ENCODE measurements around the gene SACM1L. TPM values are rescaled to one million over a fixed set of nuclear protein-coding genes. Genes with fewer than 3 reads are reported as not detected.

SACM1L gene
- total RNA-seq, 2 experiments from 2014 or later = 44.9 to 51.0 TPM

- Mint-ChIP-seq H3K9me3 (peaks cover 7% of the 10 kb centered on the region), H3K27me3 (ENCODE audit: low read depth) (no peaks in the 10 kb centered on the region), H3K4me1 (ENCODE audit: low read depth) (peaks cover 10% of the 10 kb centered on the region), H3K4me3 (no peak overlapping the region), H3K27ac (no peak overlapping the region), H3K36me3 (ENCODE audit: low read depth) (peaks cover 9% of the 10 kb centered on the region)
- intact Hi-C loops (cut with micrococcal nuclease) = no loop called here
- CTCF ChIA-PET = interaction anchor here (0.6 to 4.3 kb wide), 8 partner anchors 63 to 444 kb away, joined by 3 to 58 read pairs (median 4); no protein-coding TSS in a partner anchor
- DNase-seq = no peak
Observed at GRCh38 chr3:45654397-45654944, 34.7 kb upstream of the SACM1L start.

- H3K9me3 Mint-ChIP-seq = no peaks in the 10 kb centered on the region
- H3K4me1 Mint-ChIP-seq (ENCODE audit: low read depth) = peaks cover 15% of the 10 kb centered on the region
- peaks cover 2% of the 10 kb centered on the region for H3K36me3 Mint-ChIP-seq (ENCODE audit: low read depth)
- no peak overlapping the region for H3K4me3 Mint-ChIP-seq
- CTCF ChIA-PET = interaction anchor here (0.7 to 4.3 kb wide), 22 partner anchors 8 to 616 kb away, joined by 3 to 58 read pairs (median 4); partner anchors contain the start of gene LIMD1
- no peak for DNase-seq
- no peak overlapping the region for H3K27ac Mint-ChIP-seq
- no peaks in the 10 kb centered on the region for H3K27me3 Mint-ChIP-seq (ENCODE audit: low read depth)
- intact Hi-C loops (cut with micrococcal nuclease) = loop anchor here (1.0 to 5.0 kb wide), 3 partner anchors 63 to 145 kb away; no protein-coding TSS in a partner anchor
Observed at GRCh38 chr3:45655906-45656305, 33.3 kb upstream of the SACM1L start.

- DNase-seq = peak; percentile 95
- Mint-ChIP-seq H3K4me3 (no peak overlapping the region), H3K9me3 (no peaks in the 10 kb centered on the region), H3K36me3 (ENCODE audit: low read depth) (no peaks in the 10 kb centered on the region), H3K27me3 (ENCODE audit: low read depth) (no peaks in the 10 kb centered on the region), H3K27ac (no peak overlapping the region), H3K4me1 (ENCODE audit: low read depth) (peaks cover 15% of the 10 kb centered on the region)
- intact Hi-C loops (cut with micrococcal nuclease) = loop anchor here (1.0 to 5.0 kb wide), 3 partner anchors 63 to 145 kb away; no protein-coding TSS in a partner anchor
- CTCF ChIA-PET = interaction anchor here (0.7 to 4.3 kb wide), 26 partner anchors 9 to 617 kb away, joined by 3 to 58 read pairs (median 4); partner anchors contain the start of gene LIMD1
Observed at GRCh38 chr3:45656575-45657363, 32.4 kb upstream of the SACM1L start.

GRCh38 chr3:45657853-45658252 is 31.3 kb upstream of the SACM1L start:
- intact Hi-C loops (cut with micrococcal nuclease) = loop anchor here (5.0 kb wide), 1 partner anchor 131 kb away; no protein-coding TSS in a partner anchor
- no peaks in the 10 kb centered on the region for H3K27me3 Mint-ChIP-seq (ENCODE audit: low read depth)

GRCh38 chr3:45659661-45660566 is 29.3 kb upstream of the SACM1L start:
- CTCF ChIA-PET = interaction anchor here (0.6 to 3.7 kb wide), 66 partner anchors 9 to 1810 kb away, joined by 3 to 71 read pairs (median 4); partner anchors contain the start of genes LIMD1 and SACM1L
- Mint-ChIP-seq H3K4me1 (ENCODE audit: low read depth) (peaks cover 17% of the 10 kb centered on the region), H3K36me3 (ENCODE audit: low read depth) (no peaks in the 10 kb centered on the region), H3K9me3 (no peaks in the 10 kb centered on the region), H3K27me3 (ENCODE audit: low read depth) (no peaks in the 10 kb centered on the region), H3K4me3 (no peak overlapping the region), H3K27ac (peak overlapping the region; percentile 20)
- DNase-seq = peak; percentile 45
- intact Hi-C loops (cut with micrococcal nuclease) = loop anchor here (1.0 to 10.0 kb wide), 3 partner anchors 133 to 705 kb away; no protein-coding TSS in a partner anchor

More at GRCh38 chr3:45657853-45658252, 31.3 kb upstream of the SACM1L start:
- Mint-ChIP-seq H3K27ac (no peak overlapping the region), H3K4me1 (ENCODE audit: low read depth) (peaks cover 15% of the 10 kb centered on the region), H3K9me3 (no peaks in the 10 kb centered on the region), H3K4me3 (no peak overlapping the region), H3K36me3 (ENCODE audit: low read depth) (no peaks in the 10 kb centered on the region)
- CTCF ChIA-PET = interaction anchor here (0.9 to 4.3 kb wide), 6 partner anchors 9 to 616 kb away, joined by 3 to 58 read pairs (median 8); no protein-coding TSS in a partner anchor
- DNase-seq = no peak

GRCh38 chr3:45660567-45660901 is 28.7 kb upstream of the SACM1L start:
- intact Hi-C loops (cut with micrococcal nuclease) = loop anchor here (10.0 kb wide), 1 partner anchor 704 kb away; no protein-coding TSS in a partner anchor
- H3K4me3 Mint-ChIP-seq = no peak overlapping the region
- CTCF ChIA-PET = interaction anchor here (0.6 to 3.7 kb wide), 49 partner anchors 9 to 1810 kb away, joined by 3 to 71 read pairs (median 5); partner anchors contain the start of genes LIMD1 and SACM1L
- peaks cover 23% of the 10 kb centered on the region for H3K4me1 Mint-ChIP-seq (ENCODE audit: low read depth)
- no peaks in the 10 kb centered on the region for H3K36me3 Mint-ChIP-seq (ENCODE audit: low read depth)
- no peaks in the 10 kb centered on the region for H3K27me3 Mint-ChIP-seq (ENCODE audit: low read depth)
- no peak overlapping the region for H3K27ac Mint-ChIP-seq
- DNase-seq = no peak
- H3K9me3 Mint-ChIP-seq = no peaks in the 10 kb centered on the region

- no peaks in the 10 kb centered on the region for H3K9me3 Mint-ChIP-seq
- peak; percentile 83 for DNase-seq
- CTCF ChIA-PET = interaction anchor here (0.5 to 1.5 kb wide), 3 partner anchors 39 to 165 kb away, joined by 3 to 7 read pairs (median 4); no protein-coding TSS in a partner anchor
- H3K36me3 Mint-ChIP-seq (ENCODE audit: low read depth) = peaks cover 18% of the 10 kb centered on the region
- no peaks in the 10 kb centered on the region for H3K27me3 Mint-ChIP-seq (ENCODE audit: low read depth)
- peak overlapping the region; percentile 84 for H3K4me3 Mint-ChIP-seq
- intact Hi-C loops (cut with micrococcal nuclease) = loop anchor here (2.0 to 10.0 kb wide), 5 partner anchors 72 to 700 kb away; no protein-coding TSS in a partner anchor
- peaks cover 57% of the 10 kb centered on the region for H3K4me1 Mint-ChIP-seq (ENCODE audit: low read depth)
- peak overlapping the region; percentile 88 for H3K27ac Mint-ChIP-seq
Observed at GRCh38 chr3:45664578-45664977, 24.6 kb upstream of the SACM1L start.

GRCh38 chr3:45665101-45665572 is 24.1 kb upstream of the SACM1L start:
- Mint-ChIP-seq H3K27ac (peak overlapping the region; percentile 88), H3K4me1 (ENCODE audit: low read depth) (peaks cover 52% of the 10 kb centered on the region), H3K36me3 (ENCODE audit: low read depth) (peaks cover 23% of the 10 kb centered on the region), H3K4me3 (peak overlapping the region; percentile 84), H3K27me3 (ENCODE audit: low read depth) (no peaks in the 10 kb centered on the region), H3K9me3 (no peaks in the 10 kb centered on the region)
- intact Hi-C loops (cut with micrococcal nuclease) = loop anchor here (2.0 to 10.0 kb wide), 10 partner anchors 72 to 700 kb away; partner anchors contain the start of gene TMEM158
- DNase-seq = peak; percentile 82
- CTCF ChIA-PET = interaction anchor here (1.5 kb wide), 2 partner anchors 38 to 154 kb away, joined by 4 to 7 read pairs; no protein-coding TSS in a partner anchor

GRCh38 chr3:45666757-45667431 is 22.3 kb upstream of the SACM1L start:
- peak; percentile 35 for DNase-seq
- no peaks in the 10 kb centered on the region for H3K9me3 Mint-ChIP-seq
- H3K27me3 Mint-ChIP-seq (ENCODE audit: low read depth) = no peaks in the 10 kb centered on the region
- no peak overlapping the region for H3K4me3 Mint-ChIP-seq
- peak overlapping the region; percentile 37 for H3K27ac Mint-ChIP-seq
- CTCF ChIA-PET = interaction anchor here (1.0 to 2.0 kb wide), 6 partner anchors 8 to 630 kb away, joined by 3 to 11 read pairs (median 3); no protein-coding TSS in a partner anchor
- intact Hi-C loops (cut with micrococcal nuclease) = loop anchor here (5.0 to 10.0 kb wide), 6 partner anchors 250 to 698 kb away; partner anchors contain the start of gene TMEM158
- H3K4me1 Mint-ChIP-seq (ENCODE audit: low read depth) = peaks cover 53% of the 10 kb centered on the region
- H3K36me3 Mint-ChIP-seq (ENCODE audit: low read depth) = peaks cover 24% of the 10 kb centered on the region

- peaks cover 53% of the 10 kb centered on the region for H3K4me1 Mint-ChIP-seq (ENCODE audit: low read depth)
- CTCF ChIA-PET = interaction anchor here (1.0 to 2.0 kb wide), 5 partner anchors 9 to 629 kb away, joined by 3 to 11 read pairs (median 3); no protein-coding TSS in a partner anchor
- H3K4me3 Mint-ChIP-seq = no peak overlapping the region
- no peaks in the 10 kb centered on the region for H3K9me3 Mint-ChIP-seq
- H3K27me3 Mint-ChIP-seq (ENCODE audit: low read depth) = no peaks in the 10 kb centered on the region
- peaks cover 29% of the 10 kb centered on the region for H3K36me3 Mint-ChIP-seq (ENCODE audit: low read depth)
- intact Hi-C loops (cut with micrococcal nuclease) = loop anchor here (5.0 to 10.0 kb wide), 6 partner anchors 250 to 697 kb away; partner anchors contain the start of gene TMEM158
- DNase-seq = no peak
- H3K27ac Mint-ChIP-seq = peak overlapping the region; percentile 33
Observed at GRCh38 chr3:45667569-45667934, 21.6 kb upstream of the SACM1L start.
